ENCODE measurements around the gene TRAK1.
"Not testable (repeated sequence)": the region's sequence is repeated elsewhere in the genome, so short reads cannot be mapped to it uniquely, and the experiment has no call there.

TRAK1 gene

DNA sequence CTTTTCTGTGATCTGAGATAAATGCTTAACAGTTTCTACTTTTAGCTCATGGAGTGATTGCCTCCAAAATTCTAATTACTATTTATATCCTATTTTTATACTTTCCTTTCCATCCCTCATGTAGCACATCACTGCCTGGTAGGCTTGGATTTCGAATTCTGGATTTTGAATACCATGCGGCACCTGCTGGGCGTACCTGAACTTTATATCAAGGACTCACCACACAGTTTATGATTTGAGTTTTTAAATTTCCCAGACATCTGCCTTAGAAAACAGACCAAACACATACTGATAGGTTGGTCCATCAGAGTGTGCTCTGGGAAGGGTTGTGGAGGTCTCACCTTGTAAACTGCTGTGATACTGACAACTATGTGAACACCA is 6.4 kb downstream of the TRAK1 start:
- DNase-seq (ENCODE audit: low spot score), result no peak

DNA sequence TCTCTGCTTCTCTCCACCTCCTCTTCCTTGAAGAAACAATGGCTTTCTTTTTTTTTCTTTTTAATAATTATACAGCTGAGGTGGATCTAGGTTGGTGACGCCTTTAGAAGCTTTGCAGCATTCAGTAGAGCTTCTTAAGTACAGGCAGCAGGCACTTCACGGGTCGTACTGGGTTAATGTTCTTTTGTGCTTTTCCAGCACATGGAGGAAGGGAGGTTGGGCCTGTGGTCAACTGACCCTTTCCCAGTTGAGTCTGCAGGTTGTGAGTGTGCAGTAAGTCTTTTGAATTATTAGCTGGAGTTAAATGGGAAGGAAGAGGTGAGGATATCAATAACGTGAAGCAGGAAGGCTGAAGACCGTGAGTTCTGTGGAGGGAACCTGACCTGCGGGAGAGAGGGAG is 7.0 kb downstream of the TRAK1 start:
- no peak for DNase-seq (ENCODE audit: low spot score)

DNA sequence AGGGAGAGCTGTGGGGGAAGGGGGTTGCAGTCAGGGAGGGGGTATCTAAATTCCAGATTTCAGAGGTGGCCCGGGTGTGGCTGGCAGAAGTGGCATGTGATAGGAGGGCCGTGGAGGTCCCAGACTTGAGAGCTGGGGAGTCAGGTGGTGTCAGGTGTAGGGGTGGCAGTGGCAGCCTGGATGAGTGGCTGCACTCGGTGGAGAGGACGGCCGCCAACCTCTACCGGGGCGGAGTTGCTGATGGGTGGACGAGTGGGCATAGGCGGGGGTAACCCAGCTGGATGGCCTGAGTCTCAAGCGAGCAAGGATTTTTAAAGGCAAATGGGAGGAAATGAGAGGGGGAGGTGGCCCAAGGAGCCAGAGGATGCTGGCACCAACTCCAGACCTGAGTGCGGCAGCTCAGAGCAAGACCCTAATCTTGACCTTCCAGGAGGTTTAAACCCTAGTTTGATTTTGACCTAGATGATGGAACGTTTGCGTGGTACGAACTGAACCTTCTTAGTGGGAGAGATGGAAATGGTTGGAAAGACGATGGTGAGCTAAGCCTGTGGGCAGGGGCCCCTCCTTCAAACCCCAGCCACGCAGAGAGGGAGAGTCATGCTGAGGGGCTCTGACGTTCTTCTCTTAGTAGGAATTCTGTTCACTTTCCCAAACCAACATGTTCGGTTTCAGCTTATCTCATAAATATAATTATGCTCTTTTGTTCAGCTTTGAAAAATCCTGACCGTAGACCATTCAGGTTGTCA is 8.0 kb downstream of the TRAK1 start:
- no peak for DNase-seq (ENCODE audit: low spot score)

DNA sequence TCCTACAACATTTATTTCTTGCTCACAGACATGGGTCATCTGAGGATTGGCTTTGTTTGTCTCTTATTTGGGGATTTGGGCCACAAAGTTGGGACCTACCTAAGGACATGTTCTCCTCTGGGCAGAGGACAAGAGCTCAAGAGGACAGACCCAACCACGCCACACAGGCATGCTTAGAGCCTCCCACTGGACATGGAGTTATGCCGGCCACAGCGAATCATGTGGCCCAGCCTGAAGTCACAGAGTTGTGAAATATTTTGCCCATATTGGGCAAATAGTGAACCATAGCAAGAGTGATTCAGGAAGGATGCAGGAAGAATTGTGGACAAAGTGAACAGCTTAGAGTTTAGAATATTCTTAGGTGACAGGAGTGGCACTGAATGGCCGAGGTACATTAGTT is 9.9 kb downstream of the TRAK1 start:
- no peak for DNase-seq (ENCODE audit: low spot score)

DNA sequence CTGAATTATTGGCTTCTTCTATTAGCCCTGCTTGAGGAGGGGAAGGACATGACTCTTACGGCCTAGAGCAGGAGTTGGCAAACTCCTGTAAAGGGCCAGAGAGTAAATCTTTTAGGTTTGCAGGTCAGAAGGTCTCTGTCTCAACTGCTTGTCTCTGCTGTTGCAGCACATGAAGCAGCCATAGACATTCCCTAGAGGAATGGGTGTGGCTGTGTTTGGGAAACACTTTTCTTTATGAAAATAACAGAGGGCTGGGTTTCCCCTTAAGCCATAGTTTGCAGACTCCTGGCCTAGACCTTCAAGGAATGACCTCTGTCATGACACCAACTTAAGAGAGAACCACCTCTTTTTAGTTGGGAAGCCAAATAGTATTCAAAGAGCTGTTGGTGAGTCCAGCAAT is 10.3 kb downstream of the TRAK1 start:
- no peak for DNase-seq (ENCODE audit: low spot score)

DNA sequence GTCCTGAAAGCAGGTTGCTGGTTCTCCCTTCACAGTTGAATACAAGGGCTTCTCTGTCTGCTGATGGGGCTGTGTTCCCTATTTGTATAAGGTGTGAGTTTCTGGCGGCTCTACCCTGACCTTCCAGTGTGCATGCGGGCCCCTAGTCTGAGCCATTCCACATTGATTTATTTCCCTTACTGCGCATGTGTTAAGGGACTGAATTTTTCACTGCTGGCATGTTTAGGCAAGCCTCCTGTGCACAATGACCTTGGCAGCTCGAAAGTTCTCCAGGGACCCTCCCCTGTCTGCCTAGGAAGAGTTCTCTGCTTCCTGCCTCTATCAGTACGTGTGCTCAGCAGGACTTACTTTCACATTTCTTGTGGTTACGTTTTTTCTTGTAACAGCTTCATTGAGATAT is 11.4 kb downstream of the TRAK1 start:
- no peak for DNase-seq (ENCODE audit: low spot score)

DNA sequence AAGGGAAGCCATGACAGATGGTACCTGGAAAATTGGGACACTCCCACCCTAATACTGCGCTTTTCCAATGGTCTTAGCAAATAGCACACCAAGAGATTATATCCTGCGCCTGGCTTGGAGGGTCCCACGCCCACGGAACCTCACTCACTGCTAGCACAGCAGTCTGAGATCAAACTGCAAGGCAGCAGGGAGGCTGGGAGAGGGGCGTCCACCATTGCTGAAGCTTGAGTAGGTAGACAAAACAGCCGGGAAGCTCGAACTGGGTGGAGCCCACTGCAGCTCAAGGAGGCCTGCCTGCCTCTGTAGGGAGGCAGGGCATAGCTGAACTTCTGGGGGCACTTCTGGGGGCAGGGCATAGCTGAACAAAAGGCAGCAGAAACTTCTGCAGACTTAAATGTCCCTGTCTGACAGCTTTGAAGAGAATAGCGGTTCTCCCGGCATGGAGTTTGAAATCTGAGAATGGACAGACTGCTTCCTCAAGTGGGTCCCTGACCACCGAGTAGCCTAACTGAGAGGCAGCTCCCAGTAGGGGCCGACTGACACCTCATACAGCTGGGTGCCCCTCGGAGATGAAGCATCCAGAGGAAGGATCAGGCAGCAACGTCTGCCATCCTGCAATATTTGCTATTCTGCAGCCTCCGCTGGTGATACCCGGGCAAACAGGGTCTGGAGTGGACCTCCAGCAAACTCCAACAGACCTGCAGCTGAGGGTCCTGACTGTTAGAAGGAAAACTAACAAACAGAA is 12.9 kb downstream of the TRAK1 start:
- DNase-seq (ENCODE audit: low spot score), result not testable (repeated sequence)

DNA sequence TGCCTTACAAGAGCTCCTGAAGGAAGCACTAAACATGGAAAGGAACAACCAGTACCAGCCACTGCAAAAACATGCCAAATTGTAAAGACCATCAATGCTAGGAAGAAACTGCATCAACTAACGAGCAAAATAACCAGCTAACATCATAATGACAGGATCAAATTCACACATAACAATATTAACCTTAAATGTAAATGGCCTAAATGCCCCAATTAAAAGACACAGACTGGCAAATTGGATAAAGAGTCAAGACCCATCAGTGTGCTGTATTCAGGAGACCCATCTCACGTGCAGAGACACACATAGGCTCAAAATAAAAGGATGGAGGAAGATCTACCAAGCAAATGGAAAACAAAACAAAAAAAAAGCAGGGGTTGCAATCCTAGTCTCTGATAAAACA is 14.8 kb downstream of the TRAK1 start:
- DNase-seq (ENCODE audit: low spot score), result not testable (repeated sequence)

DNA sequence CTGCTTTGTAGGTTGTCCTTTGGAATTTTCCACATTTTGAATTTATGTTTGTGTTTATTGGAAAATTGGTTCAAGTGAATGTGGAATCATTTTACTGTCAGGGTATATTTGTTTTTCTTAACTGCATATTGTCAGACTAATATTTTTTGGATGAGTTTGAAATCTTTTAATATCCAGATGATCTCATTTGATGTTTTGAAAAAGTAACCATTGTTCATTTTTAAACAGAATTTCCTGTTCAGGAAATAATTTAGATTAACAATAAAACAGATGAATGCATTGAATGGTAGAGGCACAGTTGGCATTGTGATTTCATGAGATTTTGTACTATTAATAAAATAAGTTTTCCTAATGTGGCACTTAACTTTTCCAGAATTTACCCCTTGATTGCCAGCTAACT is 15.5 kb downstream of the TRAK1 start:
- DNase-seq (ENCODE audit: low spot score), result no peak

DNA sequence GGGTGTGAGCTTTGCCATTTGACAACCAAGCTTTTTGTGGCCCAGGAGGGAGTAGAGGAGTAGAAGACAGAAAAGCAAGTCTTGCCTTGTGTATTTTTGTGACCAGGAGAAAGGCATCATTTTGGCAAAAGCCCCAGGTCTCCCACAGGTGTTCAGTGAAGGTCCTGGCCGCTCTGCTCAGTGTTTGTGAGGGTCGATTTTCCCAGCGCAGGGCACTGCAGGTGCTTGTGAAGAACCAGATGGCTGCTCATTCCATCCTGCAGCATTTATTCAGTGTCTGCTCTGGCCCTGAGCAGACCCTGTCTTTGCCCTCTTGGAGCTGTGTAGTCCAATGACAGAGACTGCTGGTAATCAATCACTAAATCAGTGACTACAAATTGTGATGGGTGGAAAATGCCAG is 19.5 kb downstream of the TRAK1 start:
- no peak for DNase-seq (ENCODE audit: low spot score)

DNA sequence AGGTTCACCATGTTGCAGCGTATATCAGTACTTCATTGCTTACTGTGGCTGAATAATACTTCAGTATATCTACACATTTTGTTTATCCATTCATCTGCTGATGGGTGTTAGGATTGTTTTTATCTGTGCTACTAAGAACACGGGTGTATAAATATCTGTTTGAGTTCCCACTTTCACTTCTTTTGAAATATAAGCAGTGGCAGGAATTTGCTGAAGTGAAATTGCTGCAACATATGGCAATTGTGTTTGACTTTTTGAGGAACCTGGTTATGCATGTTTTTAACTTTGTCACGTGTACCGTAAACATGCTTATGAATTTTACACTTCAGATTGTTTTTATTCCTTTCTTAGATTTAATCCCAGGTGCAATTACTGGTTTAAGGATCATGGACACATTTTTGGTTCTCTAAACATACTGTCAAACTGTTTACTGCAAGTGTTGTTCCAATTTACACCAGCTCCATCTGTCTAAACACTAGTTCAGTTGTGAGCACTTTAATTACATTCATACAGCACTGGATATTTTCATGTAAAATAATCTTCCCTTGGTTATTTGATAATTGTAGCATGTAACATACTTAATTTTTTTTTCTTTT is 23.1 kb downstream of the TRAK1 start:
- DNase-seq (ENCODE audit: low spot score), result no peak

DNA sequence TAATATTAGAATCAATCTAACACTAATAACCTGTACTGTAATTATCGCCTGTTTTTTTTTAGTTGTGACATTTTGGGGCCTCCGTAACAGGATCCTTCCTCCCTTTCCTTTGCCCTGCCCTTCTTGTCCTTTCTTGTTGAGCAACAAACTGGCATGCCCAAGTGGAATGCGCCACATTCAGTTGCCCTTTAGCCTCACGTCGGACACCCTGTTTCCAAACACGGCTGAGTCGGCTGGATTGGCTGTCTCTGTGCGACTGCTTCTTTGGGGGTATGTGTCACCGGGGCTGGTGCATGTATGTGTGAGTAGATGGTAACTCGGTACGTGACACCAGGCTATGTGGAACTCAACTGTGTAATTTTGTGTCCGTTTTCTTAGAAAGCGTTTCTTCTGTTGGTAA is 24.1 kb downstream of the TRAK1 start:
- no peak for DNase-seq (ENCODE audit: low spot score)

DNA sequence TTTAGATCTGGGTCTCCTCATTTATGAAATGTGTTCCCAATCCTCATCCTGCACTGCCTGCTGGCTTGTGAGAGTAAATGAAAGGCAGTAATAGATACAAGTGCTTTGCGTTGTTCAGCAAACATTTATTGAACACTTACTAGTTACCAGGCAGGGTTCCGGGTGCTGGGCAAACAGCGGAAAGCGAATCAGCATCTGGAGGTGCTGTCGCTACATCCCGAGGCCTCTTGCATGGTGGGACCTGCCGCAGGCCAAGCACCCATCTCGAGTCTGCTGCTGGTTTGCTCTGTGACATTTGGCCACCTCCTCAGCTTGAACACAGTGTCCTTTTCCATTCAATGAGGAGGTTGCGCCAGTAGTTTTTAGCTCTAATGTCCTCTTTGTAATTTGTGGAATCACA is 24.8 kb downstream of the TRAK1 start:
- no peak for DNase-seq (ENCODE audit: low spot score)

DNA sequence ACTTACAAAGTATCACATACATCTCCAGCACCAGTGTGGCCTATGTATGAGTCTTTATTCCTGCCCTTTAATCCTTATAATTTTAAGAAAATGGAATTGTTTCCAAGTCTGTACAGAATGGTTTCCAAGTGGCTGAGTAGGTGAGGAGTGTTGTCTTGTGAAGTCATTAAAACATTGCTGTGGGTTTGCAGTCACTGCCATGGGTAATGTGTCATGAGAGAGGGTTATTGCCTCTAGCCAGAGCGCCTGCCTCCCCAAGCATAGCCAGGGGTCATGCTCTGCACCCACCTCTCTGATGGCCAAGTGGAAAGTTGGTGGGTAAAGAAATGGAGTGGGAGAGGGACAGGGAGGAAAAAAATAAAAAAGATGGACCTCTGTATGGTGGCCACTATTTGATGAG is 25.3 kb downstream of the TRAK1 start:
- DNase-seq (ENCODE audit: low spot score), result no peak

DNA sequence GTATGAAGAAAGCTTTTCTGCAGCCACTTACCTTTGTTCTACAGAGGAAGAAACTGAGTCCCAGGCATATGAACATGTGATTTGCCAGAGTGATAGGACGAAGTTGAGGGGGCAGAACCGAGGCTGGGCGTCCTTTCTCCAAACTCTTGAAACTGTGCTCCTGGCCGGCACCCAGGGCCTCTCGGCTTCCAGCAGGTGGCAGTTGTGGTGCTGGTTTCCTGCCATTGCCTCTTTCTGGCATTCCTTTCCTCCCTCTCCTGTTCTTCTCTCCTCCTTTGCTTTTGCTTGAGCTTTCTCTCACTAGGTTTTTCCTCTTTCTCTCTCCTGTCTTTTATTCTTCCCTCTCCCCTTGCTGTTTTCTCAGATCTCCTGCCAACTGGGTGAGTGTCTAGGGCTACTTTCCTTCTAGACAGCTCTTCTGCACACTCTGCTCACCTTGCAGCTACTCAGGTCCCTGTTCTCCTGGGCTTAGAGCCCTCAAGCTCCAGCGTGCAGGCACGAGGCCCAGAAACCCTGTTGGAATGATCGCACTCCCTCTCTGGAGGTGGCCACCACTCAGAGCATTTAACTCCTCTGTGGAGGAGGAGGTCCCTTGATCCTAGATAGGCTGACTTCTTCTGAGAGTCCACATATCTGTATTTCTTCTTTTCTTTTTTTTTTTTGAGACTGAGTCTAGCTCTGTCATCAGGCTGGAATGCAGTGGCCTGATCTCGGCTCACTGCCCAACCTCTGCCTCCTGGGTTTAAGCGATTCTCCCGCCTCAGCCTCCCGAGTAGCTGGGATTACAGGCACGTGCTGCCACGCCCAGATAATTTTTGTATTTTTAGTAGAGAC is 26.2 kb downstream of the TRAK1 start:
- no peak for DNase-seq (ENCODE audit: low spot score)

DNA sequence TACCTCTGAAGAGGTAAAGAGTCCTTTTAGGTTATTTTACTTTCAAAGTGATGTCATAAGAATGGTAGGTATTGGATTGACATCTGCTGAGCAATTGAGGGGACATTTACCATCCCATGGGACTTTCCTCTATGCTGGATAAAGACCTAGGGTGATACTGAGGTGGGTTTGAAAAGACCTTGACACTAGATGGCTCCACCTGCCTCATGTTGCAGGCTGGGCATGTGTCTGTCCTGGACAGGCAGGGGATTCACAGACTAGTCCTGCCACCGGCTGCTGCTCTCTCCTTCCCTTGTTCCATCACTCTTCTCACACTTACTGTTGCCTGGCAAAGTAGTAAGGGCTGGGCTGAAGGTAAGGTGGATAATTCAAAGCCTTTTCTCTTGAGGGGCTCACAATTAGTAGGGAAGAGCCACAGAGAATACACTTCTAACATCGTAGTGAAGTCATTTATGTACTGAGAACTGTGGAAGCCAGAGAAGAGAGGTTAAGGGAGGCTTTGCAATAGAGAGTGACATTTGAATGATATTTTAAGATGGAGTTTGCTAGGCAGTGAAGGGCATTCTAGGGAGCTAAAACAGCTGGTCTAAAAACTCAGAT is 27.7 kb downstream of the TRAK1 start:
- DNase-seq (ENCODE audit: low spot score), result no peak

DNA sequence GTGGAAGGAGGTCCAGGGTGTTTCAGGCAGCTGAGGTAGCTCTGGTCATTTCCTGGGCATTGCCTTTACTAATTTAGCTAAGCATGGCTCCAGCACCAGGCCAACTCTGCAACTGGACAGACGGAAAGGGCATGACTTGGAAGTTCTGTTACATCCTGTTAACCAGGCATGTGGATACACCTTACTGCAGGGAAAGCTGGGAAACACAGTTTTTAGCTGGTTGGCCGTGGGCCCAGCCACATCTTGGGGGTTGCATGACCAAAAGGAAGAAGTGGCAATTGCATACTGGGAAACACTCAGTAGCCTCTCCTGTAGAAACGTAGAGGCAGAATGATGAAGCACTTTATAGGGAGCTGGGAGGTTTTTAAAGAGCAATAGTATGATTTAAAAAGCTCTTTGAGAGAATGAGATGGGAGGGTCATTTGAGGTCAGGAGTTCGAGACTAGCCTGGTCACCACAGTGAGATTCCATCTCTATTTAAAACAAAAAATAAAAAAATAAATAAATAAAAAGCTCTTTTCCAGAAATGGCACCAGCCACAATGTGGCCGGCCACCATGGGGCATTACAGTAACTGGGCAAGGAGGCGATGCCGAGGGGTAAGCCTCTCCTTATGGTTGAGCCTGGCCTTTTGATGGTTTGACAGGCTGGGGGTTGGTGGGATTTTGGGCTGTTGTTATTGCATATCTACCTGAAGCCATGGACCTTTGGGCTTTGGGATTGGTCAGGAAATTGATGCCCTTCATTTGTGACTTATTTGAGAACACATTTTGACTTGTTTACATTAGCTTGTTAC is 28.6 kb downstream of the TRAK1 start:
- DNase-seq (ENCODE audit: low spot score), result no peak

DNA sequence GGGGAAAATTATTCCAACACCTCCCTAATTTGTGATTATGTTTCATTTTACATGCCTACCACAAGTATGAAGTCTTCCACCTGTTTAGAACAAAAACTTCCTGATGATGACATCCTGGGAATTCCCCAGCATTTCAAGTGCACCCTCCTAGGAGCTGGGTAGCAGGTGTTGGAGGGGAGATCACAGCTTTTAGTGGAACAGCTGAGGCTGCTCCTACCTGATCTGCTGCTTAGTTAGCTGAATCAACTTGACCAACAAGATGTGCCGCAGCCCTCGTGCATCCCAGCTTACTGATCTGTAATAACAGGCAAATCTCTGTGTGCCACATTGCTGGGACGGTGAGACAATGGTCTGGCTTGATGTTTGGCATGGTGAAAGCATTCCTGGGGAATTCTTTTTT is 29.7 kb downstream of the TRAK1 start:
- no peak for DNase-seq (ENCODE audit: low spot score)

DNA sequence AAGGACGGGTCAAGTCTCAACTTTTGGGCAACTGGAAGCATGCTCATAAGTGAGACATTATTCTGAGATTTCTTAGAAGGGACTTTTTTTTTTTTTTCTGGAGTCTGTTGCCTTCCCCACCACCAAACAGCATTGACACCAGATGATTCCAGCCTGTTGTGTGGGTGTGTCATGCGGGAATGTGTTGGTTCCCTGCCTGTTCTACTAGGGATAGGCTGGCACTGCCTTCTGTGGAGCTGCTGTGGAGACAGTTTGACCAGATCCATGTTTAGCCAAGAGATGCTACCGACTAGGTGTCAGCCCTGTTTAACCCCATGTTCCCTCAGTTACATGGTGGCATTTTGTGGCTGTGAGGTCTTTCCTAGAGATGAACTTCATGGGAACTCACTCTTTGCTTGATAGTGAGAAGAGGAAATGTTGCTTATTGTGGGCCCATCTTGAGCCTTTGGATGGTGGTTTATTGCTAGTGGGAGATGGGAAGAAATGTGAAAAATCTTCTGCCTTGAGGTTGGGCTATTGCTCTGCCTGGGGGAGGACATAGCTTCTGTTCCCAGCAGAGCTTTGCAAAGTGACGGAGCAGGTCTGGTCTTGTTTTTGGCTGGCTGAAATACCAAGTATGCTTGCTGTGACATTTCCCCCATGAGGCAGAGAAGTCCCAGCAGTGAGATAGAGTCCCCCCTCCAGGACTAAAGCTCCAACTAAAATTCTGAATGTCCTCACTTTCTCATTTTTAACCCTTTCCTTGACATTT is 31.3 kb downstream of the TRAK1 start:
- no peak for DNase-seq (ENCODE audit: low spot score)

DNA sequence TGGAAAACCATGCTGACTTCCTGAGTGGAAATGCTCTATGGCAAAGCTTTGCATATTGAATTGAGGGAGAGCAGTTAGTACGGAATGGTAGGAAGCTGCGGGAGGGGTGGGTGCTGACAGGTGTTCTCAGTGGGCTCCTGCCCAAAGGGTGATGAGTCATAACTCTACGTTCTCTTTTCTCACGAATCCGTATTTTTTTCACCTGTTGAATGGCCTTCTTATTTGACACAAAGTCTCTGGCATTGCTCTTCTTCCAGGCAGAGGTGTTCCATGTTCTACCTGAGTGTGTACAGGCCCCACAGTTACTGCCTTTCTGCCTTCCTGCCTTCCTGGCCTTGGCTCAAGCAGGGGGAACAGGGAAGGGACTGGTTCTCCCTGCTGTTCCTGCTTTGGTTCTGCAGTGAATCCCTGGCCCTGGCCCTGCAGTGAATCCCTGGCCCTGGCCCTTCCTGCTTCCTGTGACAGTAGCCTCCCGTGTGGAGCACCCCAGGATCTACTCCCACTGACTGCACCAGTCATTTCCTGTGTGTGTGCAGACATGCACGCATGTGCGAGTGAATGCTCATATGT is 31.9 kb downstream of the TRAK1 start:
- no peak for DNase-seq (ENCODE audit: low spot score)
